Ishikawa (cell line): ENCODE measurements around the gene TMEM225B.

ENCODE experiments used
- EP300 ChIP-seq: IDR thresholded peaks from 2 replicates; pipeline ENCODE4 v1.6.1; 2012; ENCODE audit warnings: borderline replicate concordance
- RAD21 ChIP-seq: IDR thresholded peaks from 2 replicates; pipeline ENCODE4 v1.6.1; 2012; ENCODE audit warnings: low read depth
- TAF1 ChIP-seq: IDR thresholded peaks from 2 replicates; pipeline ENCODE4 v1.6.1; 2012; ENCODE audit warnings: low read depth, mild to moderate bottlenecking
- YY1 ChIP-seq: IDR thresholded peaks from 2 replicates; pipeline ENCODE4 v1.6.1; 2012; ENCODE audit warnings: low read depth

DNA sequence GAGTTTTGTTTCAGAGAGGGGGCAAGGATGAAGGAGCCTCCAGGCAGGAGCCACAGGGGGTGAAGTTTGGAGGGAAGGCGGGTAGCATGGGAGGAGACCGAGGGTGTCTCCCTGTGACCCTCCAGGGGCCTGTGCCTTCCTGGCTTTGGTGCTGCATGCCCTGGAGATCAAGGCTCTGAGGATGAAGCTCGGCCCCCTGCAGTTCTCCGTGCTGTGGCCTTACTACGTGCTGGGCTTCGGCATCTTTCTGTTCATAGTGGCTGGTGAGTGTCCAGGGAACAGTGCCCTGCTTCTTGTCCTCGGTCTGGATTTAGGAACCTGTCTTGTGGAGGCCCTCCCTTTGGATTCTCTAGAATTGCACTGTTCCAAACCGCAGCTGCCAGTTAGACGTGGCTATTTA lies 9.5 kb downstream of the TMEM225B start:
- TF ChIP-seq YY1: no peak
- TF ChIP-seq RAD21: no peak
- no peak for TF ChIP-seq EP300
- no peak for TF ChIP-seq TAF1
